ENCODE results near the gene SBSN. TPM values are rescaled to one million over a fixed set of nuclear protein-coding genes. Genes with fewer than 3 reads are reported as not detected.

Gene SBSN, protein sequence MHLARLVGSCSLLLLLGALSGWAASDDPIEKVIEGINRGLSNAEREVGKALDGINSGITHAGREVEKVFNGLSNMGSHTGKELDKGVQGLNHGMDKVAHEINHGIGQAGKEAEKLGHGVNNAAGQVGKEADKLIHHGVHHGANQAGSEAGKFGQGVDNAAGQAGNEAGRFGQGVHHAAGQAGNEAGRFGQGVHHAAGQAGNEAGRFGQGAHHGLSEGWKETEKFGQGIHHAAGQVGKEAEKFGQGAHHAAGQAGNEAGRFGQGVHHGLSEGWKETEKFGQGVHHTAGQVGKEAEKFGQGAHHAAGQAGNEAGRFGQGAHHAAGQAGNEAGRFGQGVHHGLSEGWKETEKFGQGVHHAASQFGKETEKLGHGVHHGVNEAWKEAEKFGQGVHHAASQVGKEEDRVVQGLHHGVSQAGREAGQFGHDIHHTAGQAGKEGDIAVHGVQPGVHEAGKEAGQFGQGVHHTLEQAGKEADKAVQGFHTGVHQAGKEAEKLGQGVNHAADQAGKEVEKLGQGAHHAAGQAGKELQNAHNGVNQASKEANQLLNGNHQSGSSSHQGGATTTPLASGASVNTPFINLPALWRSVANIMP
- not detected for total RNA-seq

DNA sequence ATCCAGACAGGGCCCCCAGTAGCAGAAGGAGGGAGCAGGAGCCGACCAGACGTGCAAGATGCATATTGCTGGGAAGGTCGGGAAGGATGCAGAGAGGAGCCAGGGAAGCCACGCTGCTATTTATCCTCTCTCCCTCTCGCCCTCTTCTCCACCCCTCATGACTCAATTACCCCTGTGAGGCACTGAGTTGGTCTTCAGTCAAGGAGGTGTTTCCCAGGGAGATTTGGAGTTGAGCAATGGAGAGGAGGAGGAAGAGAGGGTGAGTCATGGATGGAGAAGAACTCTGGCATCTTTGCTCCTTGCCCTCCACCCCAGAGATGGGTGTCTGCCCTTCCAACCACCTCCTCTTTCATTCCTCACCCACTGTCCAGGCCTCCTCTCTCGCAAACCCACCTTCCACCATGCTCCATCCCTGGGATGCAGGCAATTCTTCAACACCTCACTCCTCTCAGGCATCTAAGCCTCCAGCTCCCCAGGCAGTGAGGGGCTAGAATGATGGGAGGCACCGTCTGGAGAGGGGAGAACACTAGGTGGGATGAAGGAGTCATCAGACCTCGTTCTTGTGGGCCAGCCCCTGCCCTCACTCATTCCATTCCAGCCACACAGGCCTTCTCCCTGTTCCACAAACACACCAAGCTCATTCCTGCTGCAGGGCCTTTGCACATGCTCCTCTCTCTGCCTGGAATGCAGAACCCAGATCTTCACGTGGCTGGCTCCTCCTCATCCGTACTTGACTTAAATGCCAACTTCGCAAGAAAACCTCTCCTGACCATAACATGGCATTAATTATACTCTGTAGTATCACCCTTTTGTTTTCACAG lies at the start of gene SBSN:
Gene SBSN (minus strand): TSS at position 94 of the 821 bp plus-strand sequence. CDS start 30 bp downstream, at position 64.
- ATAC-seq: no peak
- DNase-seq (ENCODE audit: low spot score in 2 of 2): no peak
- Mint-ChIP-seq H3K9me3 (no peaks in the 10 kb centered on the region), H3K27ac (peak within 1 kb of the TSS; percentile 3 to 17), H3K36me3 (no peaks in the 10 kb centered on the region)

DNA sequence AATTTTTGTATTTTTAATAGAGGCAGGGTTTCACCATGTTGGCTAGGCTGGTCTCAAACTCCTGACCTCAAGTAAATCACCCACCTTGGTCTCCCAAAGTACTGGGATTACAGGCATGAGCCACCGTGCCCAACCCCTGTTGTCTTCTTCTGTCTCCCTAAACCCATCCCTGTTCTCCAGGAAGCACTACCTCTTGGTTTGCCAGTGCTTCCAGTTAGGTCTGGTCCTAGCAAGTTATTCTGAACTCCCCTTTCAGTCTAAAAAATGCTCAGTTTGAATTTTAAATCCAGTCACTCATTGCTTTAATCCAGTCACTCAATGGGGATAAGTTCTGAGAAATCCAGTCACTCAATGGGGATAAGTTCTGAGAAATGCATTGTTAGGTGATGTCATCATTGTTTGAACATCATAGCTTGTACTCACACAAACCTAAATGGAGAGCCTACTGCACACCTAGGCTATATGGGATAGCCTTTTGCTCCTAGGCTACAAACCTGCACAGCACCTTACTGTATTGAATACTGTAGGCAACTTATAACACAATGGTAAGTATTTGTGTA lies 43.4 kb upstream of the SBSN start:
- Mint-ChIP-seq H3K9me3 (peaks cover 11 to 19% of the 10 kb centered on the region in 2 donors), H3K36me3 (peaks cover 12 to 14% of the 10 kb centered on the region in 2 donors), H3K27ac (no peak overlapping the region)
- ATAC-seq (no peak), DNase-seq (ENCODE audit: low spot score in 2 of 2) (no peak)

DNA sequence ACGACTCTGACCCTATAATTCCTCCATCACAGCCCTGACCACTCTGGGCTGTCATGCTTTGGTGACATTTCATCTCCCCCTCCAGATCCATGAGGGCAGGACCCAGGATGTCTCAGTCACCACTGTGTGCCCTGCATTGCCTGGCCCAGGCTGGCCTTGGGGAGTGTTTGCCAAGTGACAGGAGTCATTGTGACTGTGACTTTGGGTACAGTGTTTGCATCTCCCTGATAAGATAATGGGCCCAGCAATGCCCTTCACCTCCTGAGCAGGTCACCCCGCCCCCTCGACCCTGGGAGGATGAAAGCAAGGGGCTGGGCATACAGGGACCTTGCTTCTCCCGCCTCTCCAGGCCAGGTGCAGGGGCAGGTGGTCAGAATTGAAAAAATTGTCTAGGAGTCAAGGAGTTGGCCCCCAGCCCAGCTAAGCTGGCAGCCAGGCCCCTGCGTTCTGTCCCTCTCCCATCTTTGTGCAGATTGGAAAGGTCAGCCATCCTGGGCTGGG lies 41.2 kb upstream of the SBSN start:
- ATAC-seq (no peak), DNase-seq (ENCODE audit: low spot score in 2 of 2) (no peak)
- Mint-ChIP-seq H3K27ac (no peak overlapping the region), H3K36me3 (no peaks in the 10 kb centered on the region), H3K9me3 (no peaks in the 10 kb centered on the region)

DNA sequence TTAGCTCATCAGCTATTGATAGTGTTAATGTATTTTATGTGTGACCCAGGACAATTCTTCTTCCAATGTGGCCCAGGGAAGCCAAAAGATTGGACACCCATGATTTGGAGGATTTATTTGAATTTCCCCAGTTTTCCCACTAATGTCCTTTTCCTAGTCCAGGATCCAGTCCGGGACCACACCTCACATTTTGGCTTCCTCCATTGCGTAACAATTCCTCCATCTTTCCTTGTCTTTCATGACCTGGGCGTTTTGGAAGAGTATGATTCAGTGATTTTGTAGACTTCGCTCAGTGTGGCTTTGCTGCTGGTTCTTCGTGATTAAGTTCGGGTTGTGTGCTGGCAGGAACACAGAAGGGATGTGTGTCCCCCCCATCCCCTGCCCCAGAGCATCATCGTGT lies 38.6 kb upstream of the SBSN start:
- H3K36me3 Mint-ChIP-seq: no peaks in the 10 kb centered on the region
- DNase-seq (ENCODE audit: low spot score in 2 of 2) (no peak), ATAC-seq (no peak)
- H3K27ac Mint-ChIP-seq: no peak overlapping the region
- no peaks in the 10 kb centered on the region for H3K9me3 Mint-ChIP-seq

DNA sequence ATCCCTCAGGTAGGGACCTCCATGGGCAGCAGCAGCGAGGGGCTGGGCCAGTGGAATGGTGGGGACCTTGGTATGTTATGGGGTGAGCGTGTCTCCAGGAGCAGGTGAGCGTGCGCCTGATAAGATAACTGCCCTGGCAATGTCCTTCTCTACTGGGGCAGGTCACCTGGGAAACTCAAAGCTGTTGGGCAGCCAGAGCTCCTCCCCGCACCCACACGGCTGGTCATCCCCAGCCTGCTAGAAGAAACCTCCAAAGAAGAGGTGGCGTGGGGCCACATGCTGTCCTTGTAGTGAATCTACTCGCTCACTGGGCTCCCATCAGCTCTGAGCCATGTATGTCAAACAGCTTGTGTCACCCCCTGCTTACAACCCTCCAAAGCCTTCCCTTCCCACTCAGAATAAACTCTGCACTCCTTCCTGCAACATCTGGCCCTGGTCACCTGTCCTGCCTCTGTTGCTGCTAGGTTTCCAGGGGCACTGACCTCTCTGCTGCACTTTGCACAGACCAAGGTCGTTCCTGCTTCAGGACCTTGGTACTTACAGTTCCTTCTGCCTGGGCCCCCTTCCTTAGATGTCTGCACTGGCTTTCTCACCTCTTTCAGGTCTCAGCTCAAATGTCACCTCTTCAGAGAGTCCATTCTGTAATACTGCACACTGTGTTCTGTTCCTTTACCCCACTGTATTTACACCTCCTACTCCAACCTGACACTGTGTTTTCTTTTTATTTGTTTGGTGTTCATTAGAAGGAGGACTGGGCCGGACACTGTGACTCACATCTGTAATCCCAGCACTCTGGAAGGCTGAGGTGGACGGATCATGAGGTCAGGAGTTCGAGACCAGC lies 37.1 kb upstream of the SBSN start:
- Mint-ChIP-seq H3K36me3 (no peaks in the 10 kb centered on the region), H3K9me3 (no peaks in the 10 kb centered on the region), H3K27ac (no peak overlapping the region)
- no peak for ATAC-seq
- DNase-seq (ENCODE audit: low spot score in 2 of 2): no peak

DNA sequence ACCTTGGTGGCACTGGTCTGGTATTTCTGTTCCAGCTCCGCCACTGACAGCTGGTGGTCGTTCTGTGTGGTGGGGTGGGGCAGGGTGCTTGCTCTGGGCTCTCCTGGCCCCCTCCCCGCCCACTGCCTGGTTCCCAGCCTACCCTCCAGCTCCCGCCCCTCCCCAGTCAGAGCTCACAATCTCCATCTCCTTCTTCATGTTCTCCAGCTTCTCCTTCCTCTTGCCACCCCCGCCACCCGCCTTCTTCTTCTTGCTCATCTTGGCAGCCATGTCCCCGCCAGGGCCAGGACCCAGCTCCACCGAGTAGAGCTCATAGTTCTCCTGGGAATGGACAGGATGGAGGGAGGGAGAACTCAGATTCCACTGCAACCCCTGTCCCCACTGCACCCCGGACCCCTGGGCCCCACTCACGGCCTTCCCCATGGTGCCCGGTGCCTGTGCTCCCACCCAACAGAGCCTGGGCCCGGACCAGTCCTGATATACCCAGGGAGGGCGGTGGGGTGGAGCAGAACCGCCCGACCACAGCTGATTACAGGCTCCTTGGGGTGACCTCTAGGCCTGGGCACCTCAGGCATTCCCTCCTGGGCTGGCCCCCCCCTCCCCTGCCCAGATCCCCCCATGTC lies 35.2 kb upstream of the SBSN start, which contains the start of gene ATP4A:
Gene ATP4A (minus strand): TSS at position 452 of the 623 bp plus-strand sequence. CDS start 29 bp downstream, at position 423.
- DNase-seq (ENCODE audit: low spot score in 2 of 2): no peak
- no peaks in the 10 kb centered on the region for H3K9me3 Mint-ChIP-seq
- no peaks in the 10 kb centered on the region for H3K36me3 Mint-ChIP-seq
- H3K27ac Mint-ChIP-seq: no peak within 1 kb of the TSS
- ATAC-seq: no peak

DNA sequence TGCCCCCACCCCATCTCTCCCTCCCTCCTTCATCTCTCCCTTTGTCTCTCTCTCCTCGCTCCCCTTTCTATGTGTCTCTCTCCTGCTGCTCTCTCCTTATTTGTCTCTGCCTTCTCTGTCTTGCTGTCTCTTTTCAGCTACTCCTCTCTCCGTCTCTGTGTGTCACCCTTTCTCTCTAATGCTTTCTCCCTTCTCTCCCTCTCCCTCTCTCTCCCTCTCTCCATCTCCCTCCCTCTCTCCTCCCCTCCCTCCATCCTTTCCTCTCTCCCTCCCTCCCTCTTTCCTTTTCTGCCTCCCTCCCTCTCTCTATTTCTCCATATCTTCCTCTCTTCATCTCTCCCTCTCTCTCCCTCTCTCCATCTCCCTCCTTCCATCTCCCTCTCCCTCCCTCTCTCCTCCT lies 34.7 kb upstream of the SBSN start:
- Mint-ChIP-seq H3K27ac (no peak overlapping the region), H3K9me3 (no peaks in the 10 kb centered on the region), H3K36me3 (no peaks in the 10 kb centered on the region)
- DNase-seq (ENCODE audit: low spot score in 2 of 2): no peak
- no peak for ATAC-seq

DNA sequence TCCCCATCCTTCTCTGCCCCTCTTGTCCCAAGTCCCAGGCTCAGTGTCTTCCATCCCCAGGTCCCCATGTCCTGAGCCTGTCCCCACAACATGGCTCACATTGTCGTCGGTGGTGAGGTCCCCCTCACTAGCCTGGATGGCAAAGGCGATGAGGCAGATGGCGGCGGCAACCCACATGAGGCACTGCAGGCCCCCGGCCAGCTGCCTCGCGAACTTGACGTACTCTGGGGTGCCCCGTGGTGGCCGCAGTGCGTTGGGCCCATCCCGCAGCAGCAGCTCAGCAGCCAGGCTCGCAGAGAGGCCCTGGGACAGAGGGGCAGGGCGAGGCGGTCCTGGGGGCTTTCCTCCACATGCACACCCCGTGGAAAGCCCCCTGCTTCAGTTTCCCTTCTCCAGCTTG lies 34.2 kb upstream of the SBSN start:
- no peaks in the 10 kb centered on the region for H3K36me3 Mint-ChIP-seq
- H3K9me3 Mint-ChIP-seq: no peaks in the 10 kb centered on the region
- ATAC-seq: no peak
- no peak overlapping the region for H3K27ac Mint-ChIP-seq
- DNase-seq (ENCODE audit: low spot score in 2 of 2): no peak

DNA sequence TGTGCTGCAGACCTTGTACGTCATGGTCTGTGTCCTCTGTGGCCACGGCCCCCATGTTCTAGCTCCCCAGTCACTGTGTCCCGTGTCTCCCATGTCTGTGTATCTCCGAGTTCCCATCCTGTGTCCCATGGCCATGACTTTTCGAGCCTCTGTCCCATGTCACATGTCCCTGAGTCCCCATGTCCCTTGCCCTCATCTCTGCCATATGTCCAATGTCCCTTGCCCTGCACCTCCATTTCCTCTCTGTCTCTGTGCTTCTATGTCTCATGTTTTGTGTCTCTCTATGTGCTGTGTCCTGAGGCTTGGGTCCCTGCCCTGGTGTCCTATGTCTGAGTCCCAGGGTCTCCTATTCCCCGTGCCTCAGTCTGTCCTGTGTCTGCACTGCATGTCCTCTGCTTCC lies 33.3 kb upstream of the SBSN start:
- DNase-seq (ENCODE audit: low spot score in 2 of 2) (no peak), ATAC-seq (no peak)
- H3K27ac Mint-ChIP-seq: no peak overlapping the region
- no peaks in the 10 kb centered on the region for H3K36me3 Mint-ChIP-seq
- H3K9me3 Mint-ChIP-seq: no peaks in the 10 kb centered on the region

DNA sequence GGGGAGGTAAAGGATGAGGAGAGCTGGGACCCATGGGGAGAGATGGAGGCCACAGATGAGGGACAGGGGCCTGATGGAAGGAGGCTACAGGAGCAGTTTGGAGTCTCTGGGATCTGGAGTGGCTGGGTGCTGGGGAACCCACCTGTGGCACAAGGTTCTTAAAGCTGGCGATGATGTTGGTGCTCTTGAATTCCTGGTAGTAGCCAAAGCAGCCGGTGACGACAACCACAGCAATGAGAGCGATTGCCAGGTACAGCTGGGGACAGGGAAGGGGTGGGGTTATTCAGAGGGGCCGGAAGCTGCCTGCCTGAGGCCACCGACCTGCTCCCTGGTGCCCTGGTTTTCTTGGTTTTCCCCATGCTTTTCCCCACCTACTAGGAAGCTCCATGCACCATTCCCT lies 32.6 kb upstream of the SBSN start:
- Mint-ChIP-seq H3K36me3 (no peaks in the 10 kb centered on the region), H3K27ac (no peak overlapping the region), H3K9me3 (no peaks in the 10 kb centered on the region)
- DNase-seq (ENCODE audit: low spot score in 2 of 2) (no peak), ATAC-seq (no peak)

DNA sequence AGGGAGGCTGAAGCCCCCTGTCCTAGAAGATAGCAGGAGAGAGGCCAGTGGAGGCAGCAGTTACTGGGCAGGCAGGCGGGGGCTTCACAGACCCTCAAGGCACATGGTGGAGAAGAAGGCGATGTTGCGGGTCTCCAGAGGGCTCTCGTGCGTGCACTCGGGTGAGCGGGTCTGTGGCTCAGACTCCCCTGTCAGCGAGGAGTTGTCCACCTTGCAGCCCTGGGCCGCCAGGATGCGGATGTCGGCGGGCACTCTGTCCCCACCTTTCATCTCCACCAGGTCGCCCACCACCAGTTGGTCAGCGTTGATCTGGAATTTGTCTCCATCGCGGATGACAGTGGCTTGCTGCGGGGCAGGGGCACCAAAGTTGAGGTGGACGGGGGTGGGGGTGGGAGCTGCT lies 32.2 kb upstream of the SBSN start:
- no peaks in the 10 kb centered on the region for H3K9me3 Mint-ChIP-seq
- H3K27ac Mint-ChIP-seq: no peak overlapping the region
- no peak for ATAC-seq
- H3K36me3 Mint-ChIP-seq: no peaks in the 10 kb centered on the region
- DNase-seq (ENCODE audit: low spot score in 2 of 2): no peak

DNA sequence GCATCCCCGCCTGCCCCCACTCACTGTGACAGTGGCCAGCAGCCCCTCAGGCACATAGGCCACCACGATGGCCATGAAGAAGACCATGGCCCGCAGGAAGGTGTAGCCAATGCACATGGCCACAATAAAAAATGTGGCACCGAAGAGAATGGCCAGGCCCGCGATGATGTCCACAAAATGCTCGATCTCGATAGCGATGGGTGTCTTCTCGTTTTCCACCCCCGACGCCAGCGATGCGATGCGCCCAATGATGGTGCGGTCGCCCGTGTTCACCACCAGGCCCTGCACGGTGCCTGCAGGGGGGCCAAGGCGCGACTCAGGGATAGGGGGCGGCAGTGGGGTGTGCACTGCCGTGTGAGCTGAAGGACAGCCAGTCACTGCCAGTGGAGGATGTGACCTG lies 31.7 kb upstream of the SBSN start:
- no peak overlapping the region for H3K27ac Mint-ChIP-seq
- H3K36me3 Mint-ChIP-seq: no peaks in the 10 kb centered on the region
- ATAC-seq (no peak), DNase-seq (ENCODE audit: low spot score in 2 of 2) (no peak)
- no peaks in the 10 kb centered on the region for H3K9me3 Mint-ChIP-seq

DNA sequence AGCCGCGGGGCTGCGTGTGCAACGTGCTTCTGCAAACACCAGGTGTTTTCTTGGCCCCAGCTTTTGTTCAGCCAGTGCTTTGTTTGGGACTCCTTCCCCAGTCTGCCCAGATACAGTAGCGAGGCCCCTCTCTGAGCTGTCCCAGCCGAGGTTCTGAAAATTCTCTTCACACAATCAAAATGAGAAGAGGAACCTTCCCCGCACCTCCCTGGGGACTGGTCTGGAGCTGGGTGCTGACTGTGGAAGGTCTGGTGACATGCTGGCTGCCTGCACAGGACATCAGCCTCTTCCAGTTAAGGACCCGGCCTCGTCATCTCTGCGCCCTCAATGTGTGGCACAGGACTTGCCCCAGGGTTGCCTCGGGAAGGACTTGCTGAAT lies 31.2 kb upstream of the SBSN start:
- H3K9me3 Mint-ChIP-seq: no peaks in the 10 kb centered on the region
- no peaks in the 10 kb centered on the region for H3K36me3 Mint-ChIP-seq
- ATAC-seq (no peak), DNase-seq (ENCODE audit: low spot score in 2 of 2) (no peak)
- H3K27ac Mint-ChIP-seq: no peak overlapping the region

DNA sequence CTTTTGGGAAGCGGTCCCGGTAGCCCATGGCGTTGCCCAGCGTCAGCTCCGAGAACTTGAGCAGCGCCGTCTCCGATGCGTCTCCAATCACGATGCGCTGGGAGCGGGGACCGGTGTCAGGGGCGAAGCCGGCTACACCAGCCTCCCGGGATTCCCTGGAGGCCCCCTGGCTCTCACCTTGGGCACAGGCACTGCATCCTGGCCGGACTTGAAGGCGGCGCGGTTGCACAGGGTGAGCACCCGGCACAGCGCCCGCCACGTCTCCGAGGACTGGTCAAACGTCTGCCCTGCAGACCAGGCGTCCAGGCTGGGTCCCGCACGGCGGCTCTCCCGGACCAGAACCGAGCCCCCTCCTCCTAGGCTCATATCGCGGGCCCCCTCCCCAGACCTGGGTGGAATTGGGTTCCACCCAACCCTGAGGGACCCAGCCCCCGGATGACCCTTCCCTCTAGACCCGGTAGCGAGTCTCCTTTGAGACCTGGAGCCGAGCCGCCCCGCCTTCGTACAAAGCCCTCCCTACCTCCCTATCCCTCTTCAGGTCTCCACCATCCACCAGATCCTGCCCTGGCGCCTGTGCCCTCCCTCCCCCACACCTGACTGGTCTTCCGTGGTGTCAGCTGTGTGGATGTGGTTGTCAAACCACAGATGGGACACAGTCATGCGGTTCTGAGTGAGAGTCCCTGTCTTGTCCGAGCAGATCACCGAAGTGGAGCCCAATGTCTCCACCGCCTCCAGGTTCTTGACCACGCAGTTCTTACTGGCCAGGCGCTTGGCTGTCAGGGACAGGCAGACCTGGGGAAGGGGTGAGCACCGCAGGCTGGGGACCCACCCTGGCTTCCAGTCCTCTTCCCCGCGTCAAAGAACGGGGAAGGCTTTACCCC lies 30.5 kb upstream of the SBSN start:
- DNase-seq (ENCODE audit: low spot score in 2 of 2): no peak
- Mint-ChIP-seq H3K36me3 (no peaks in the 10 kb centered on the region), H3K9me3 (no peaks in the 10 kb centered on the region), H3K27ac (no peak overlapping the region)
- ATAC-seq: peak in 1 of 2 donors; percentile 30
